Measurements from ENCODE around the gene RPSA.

- TF ChIP-seq CTCF (IDR thresholded peaks at IDR 0.05) (peak in 2 of 4 experiments; percentile 8 to 39), POLR2A (IDR thresholded peaks at IDR 0.05) (no peak), POLR2AphosphoS5 (IDR thresholded peaks at IDR 0.05) (no peak), EP300 (IDR thresholded peaks at IDR 0.05) (no peak)
Measured at GRCh38 chr3:39378088-39378487, 28.4 kb upstream of the RPSA start.

Data from gastroesophageal sphincter (tissue), 3 donors.